Choroid plexus epithelial cell (primary cell): Measurements from ENCODE around the gene FREM2.

Experiments used
- DNase-seq: peaks from one replicate; pipeline ENCODE4 v3.0.0-alpha.2; 2010; ENCODE audit warnings: low read depth
- H3K4me3 ChIP-seq: 2 replicates; pipeline ENCODE4 v1.5.1; 2011; ENCODE audit warnings: low read depth, mild to moderate bottlenecking, control low read depth, low read length, moderate library complexity
- CTCF ChIP-seq: conservative IDR thresholded peaks from 2 replicates; pipeline ENCODE4 v1.5.1; 2011; ENCODE audit warnings: low read depth, mild to moderate bottlenecking, control low read depth, inconsistent platforms, low read length, moderate library complexity

Gene FREM2

GRCh38 chr13:38819596-38819995, 132.7 kb downstream of the FREM2 start:
- no peak overlapping the region for H3K4me3 ChIP-seq
- no peak for TF ChIP-seq CTCF
- DNase-seq: no peak

GRCh38 chr13:38821770-38822551, 135.1 kb downstream of the FREM2 start:
- DNase-seq: no peak
- TF ChIP-seq CTCF: no peak
- H3K4me3 ChIP-seq: no peak overlapping the region

GRCh38 chr13:38824342-38824741, 137.5 kb downstream of the FREM2 start:
- no peak for TF ChIP-seq CTCF
- no peak for DNase-seq
- no peak overlapping the region for H3K4me3 ChIP-seq

- no peak for DNase-seq
- no peak for TF ChIP-seq CTCF
- no peak overlapping the region for H3K4me3 ChIP-seq
Measured at GRCh38 chr13:38826182-38826813, 139.4 kb downstream of the FREM2 start.

GRCh38 chr13:38830442-38831045, 143.7 kb downstream of the FREM2 start:
- TF ChIP-seq CTCF: no peak
- no peak for DNase-seq
- no peak overlapping the region for H3K4me3 ChIP-seq

GRCh38 chr13:38844581-38844980, 157.7 kb downstream of the FREM2 start:
- DNase-seq: no peak
- no peak overlapping the region for H3K4me3 ChIP-seq
- no peak for TF ChIP-seq CTCF
